Measurements from ENCODE around the gene GXYLT1.

GXYLT1 gene

GRCh38 chr12:42162965-42163364, 18.3 kb upstream of the GXYLT1 start:
- peaks cover 15% of the 10 kb centered on the region for H3K36me3 ChIP-seq (replicated peaks; ENCODE audit: low read depth, low read length)
- no peaks in the 10 kb centered on the region for H3K27me3 ChIP-seq (ENCODE audit: low read depth, low read length)
- TF ChIP-seq CTCF (IDR thresholded peaks at IDR 0.05; ENCODE audit: low read depth, low read length) (no peak), EZH2phosphoT487 (IDR thresholded peaks at IDR 0.05; ENCODE audit: low read depth) (no peak)
- no peak overlapping the region for H3K4me3 ChIP-seq (ENCODE audit: low read length)
- no peaks in the 10 kb centered on the region for H3K79me2 ChIP-seq (ENCODE audit: low read length)
- H4K20me1 ChIP-seq (ENCODE audit: insufficient read depth, low read length), result 0 out of 2 replicates have a peak, but pooled peaks cover 3% of the 10 kb centered on the region
- no peaks in the 10 kb centered on the region for H3K9me3 ChIP-seq (ENCODE audit: insufficient read depth, low read length)
- H3K9ac ChIP-seq (ENCODE audit: low read length), result no peak overlapping the region
- no peak overlapping the region for H3K27ac ChIP-seq (ENCODE audit: low read length)
- no peak overlapping the region for H2AFZ ChIP-seq (ENCODE audit: low read depth, low read length)
- no peak overlapping the region for H3K4me2 ChIP-seq (ENCODE audit: low read length)
- H3K4me1 ChIP-seq (ENCODE audit: low read length), result no peaks in the 10 kb centered on the region

- no peak overlapping the region for H3K9ac ChIP-seq (ENCODE audit: low read length)
- H3K27me3 ChIP-seq (ENCODE audit: low read depth, low read length), result no peaks in the 10 kb centered on the region
- H3K27ac ChIP-seq (ENCODE audit: low read length), result no peak overlapping the region
- 0 out of 2 replicates have a peak, but pooled peaks cover 3% of the 10 kb centered on the region for H4K20me1 ChIP-seq (ENCODE audit: insufficient read depth, low read length)
- peaks cover 16% of the 10 kb centered on the region for H3K36me3 ChIP-seq (replicated peaks; ENCODE audit: low read depth, low read length)
- no peak overlapping the region for H2AFZ ChIP-seq (ENCODE audit: low read depth, low read length)
- no peaks in the 10 kb centered on the region for H3K79me2 ChIP-seq (ENCODE audit: low read length)
- TF ChIP-seq CTCF (IDR thresholded peaks at IDR 0.05; ENCODE audit: low read depth, low read length), result no peak
- TF ChIP-seq EZH2phosphoT487 (IDR thresholded peaks at IDR 0.05; ENCODE audit: low read depth), result no peak
- H3K9me3 ChIP-seq (ENCODE audit: insufficient read depth, low read length), result no peaks in the 10 kb centered on the region
- H3K4me3 ChIP-seq (ENCODE audit: low read length), result no peak overlapping the region
- no peaks in the 10 kb centered on the region for H3K4me1 ChIP-seq (ENCODE audit: low read length)
- H3K4me2 ChIP-seq (ENCODE audit: low read length), result no peak overlapping the region
These were observed 17.5 kb upstream of the GXYLT1 start for GRCh38 chr12:42162193-42162592.

GRCh38 chr12:42161529-42161928, 16.9 kb upstream of the GXYLT1 start:
- Histone ChIP-seq H3K27me3 (ENCODE audit: low read depth, low read length) (no peaks in the 10 kb centered on the region), H2AFZ (ENCODE audit: low read depth, low read length) (no peak overlapping the region), H3K4me1 (ENCODE audit: low read length) (no peaks in the 10 kb centered on the region)

GRCh38 chr12:42156232-42156631, 11.6 kb upstream of the GXYLT1 start:
- H3K9me3 ChIP-seq (ENCODE audit: insufficient read depth, low read length), result no peaks in the 10 kb centered on the region
- no peaks in the 10 kb centered on the region for H4K20me1 ChIP-seq (ENCODE audit: insufficient read depth, low read length)
- no peak overlapping the region for H2AFZ ChIP-seq (ENCODE audit: low read depth, low read length)
- no peak overlapping the region for H3K9ac ChIP-seq (ENCODE audit: low read length)
- no peaks in the 10 kb centered on the region for H3K27me3 ChIP-seq (ENCODE audit: low read depth, low read length)
- H3K36me3 ChIP-seq (replicated peaks; ENCODE audit: low read depth, low read length), result peaks cover 16% of the 10 kb centered on the region
- H3K4me3 ChIP-seq (ENCODE audit: low read length), result no peak overlapping the region
- H3K4me1 ChIP-seq (ENCODE audit: low read length), result no peaks in the 10 kb centered on the region
- TF ChIP-seq EZH2phosphoT487 (IDR thresholded peaks at IDR 0.05; ENCODE audit: low read depth) (no peak), CTCF (IDR thresholded peaks at IDR 0.05; ENCODE audit: low read depth, low read length) (no peak)
- no peaks in the 10 kb centered on the region for H3K79me2 ChIP-seq (ENCODE audit: low read length)
- H3K4me2 ChIP-seq (ENCODE audit: low read length), result no peak overlapping the region
- no peak overlapping the region for H3K27ac ChIP-seq (ENCODE audit: low read length)

More at GRCh38 chr12:42161529-42161928, 16.9 kb upstream of the GXYLT1 start:
- no peak for TF ChIP-seq CTCF (IDR thresholded peaks at IDR 0.05; ENCODE audit: low read depth, low read length)
- no peak for TF ChIP-seq EZH2phosphoT487 (IDR thresholded peaks at IDR 0.05; ENCODE audit: low read depth)
- Histone ChIP-seq H3K9me3 (ENCODE audit: insufficient read depth, low read length) (no peaks in the 10 kb centered on the region), H3K4me3 (ENCODE audit: low read length) (no peak overlapping the region), H4K20me1 (ENCODE audit: insufficient read depth, low read length) (0 out of 2 replicates have a peak, but pooled peaks cover 3% of the 10 kb centered on the region), H3K9ac (ENCODE audit: low read length) (no peak overlapping the region), H3K4me2 (ENCODE audit: low read length) (no peak overlapping the region), H3K79me2 (ENCODE audit: low read length) (no peaks in the 10 kb centered on the region), H3K36me3 (replicated peaks; ENCODE audit: low read depth, low read length) (peaks cover 16% of the 10 kb centered on the region), H3K27ac (ENCODE audit: low read length) (no peak overlapping the region)

Data from OCI-LY3 (cell line).